Ishikawa (cell line): Measurements from ENCODE around the gene TMEM222.

ENCODE experiments used
- CEBPB ChIP-seq: IDR thresholded peaks from 2 replicates; pipeline ENCODE4 v1.6.1; 2012
- CREB1 ChIP-seq: IDR thresholded peaks from 2 replicates; pipeline ENCODE4 v1.6.1; 2012; ENCODE audit warnings: low read depth
- EGR1 ChIP-seq: IDR thresholded peaks from 2 replicates; pipeline ENCODE4 v1.6.1; 2012
- EP300 ChIP-seq: IDR thresholded peaks from 2 replicates; pipeline ENCODE4 v1.6.1; 2012; ENCODE audit warnings: borderline replicate concordance
- FOXM1 ChIP-seq: IDR thresholded peaks from 2 replicates; pipeline ENCODE4 v1.6.1; 2012; ENCODE audit warnings: low read depth, borderline replicate concordance
- NFIC ChIP-seq: IDR thresholded peaks from 2 replicates; pipeline ENCODE4 v1.6.1; 2012
- RAD21 ChIP-seq: IDR thresholded peaks from 2 replicates; pipeline ENCODE4 v1.6.1; 2012; ENCODE audit warnings: low read depth
- TAF1 ChIP-seq: IDR thresholded peaks from 2 replicates; pipeline ENCODE4 v1.6.1; 2012; ENCODE audit warnings: low read depth, mild to moderate bottlenecking
- TCF12 ChIP-seq: IDR thresholded peaks from 2 replicates; pipeline ENCODE4 v1.6.1; 2012; ENCODE audit warnings: low read depth
- TEAD4 ChIP-seq: IDR thresholded peaks from 2 replicates; pipeline ENCODE4 v1.6.1; 2012
- USF1 ChIP-seq: IDR thresholded peaks from 2 replicates; pipeline ENCODE4 v1.6.1; 2012
- YY1 ChIP-seq: IDR thresholded peaks from 2 replicates; pipeline ENCODE4 v1.6.1; 2012; ENCODE audit warnings: low read depth
- ZBTB7A ChIP-seq: IDR thresholded peaks from 2 replicates; pipeline ENCODE4 v1.6.1; 2012; ENCODE audit warnings: low read depth
- TF ChIP-seq, protein P1 (sequence below): IDR thresholded peaks from 2 replicates; pipeline ENCODE4 v1.6.1; 2012; ENCODE audit warnings: low read depth, mild to moderate bottlenecking
- TF ChIP-seq, protein P2 (sequence below): IDR thresholded peaks from 2 replicates; pipeline ENCODE4 v1.6.1; 2012

TMEM222 gene

DNA sequence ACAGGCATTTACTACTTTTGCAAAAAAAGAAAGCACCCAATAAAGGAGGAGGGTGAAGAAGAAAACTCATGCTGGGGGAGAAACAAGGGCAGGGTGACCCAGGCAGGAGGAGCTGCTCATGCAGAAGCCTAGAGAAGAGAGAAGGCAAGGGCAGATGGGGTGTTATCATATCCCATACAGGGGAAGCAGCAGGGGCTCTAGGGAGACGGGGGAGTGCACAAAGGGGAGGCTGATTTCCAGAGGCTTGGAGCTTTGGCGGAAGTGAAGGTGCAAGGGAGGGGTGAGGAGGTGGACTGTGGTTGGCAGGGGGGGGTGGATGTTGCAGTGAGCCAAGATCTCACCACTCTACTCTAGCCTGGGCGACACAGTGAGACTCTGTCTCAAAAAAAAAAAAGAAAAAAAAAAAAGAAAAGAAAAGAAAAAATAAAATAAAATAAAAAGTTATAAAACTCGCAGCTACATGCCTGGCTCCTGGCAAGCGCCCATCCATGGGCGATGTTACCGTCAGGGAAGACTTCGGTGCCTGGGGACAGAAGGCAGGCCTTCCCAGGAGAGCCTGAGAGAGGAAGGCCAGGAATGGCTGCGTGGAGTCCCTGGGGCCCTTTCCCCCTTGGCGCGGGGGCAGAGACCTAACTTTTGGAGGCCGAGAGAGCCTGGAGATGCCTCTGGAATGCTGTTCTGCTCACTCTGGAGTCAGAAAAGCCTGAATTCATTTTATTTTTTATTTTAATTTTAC, 56.0 kb downstream of the TMEM222 start:
- TF ChIP-seq, protein P1, sequence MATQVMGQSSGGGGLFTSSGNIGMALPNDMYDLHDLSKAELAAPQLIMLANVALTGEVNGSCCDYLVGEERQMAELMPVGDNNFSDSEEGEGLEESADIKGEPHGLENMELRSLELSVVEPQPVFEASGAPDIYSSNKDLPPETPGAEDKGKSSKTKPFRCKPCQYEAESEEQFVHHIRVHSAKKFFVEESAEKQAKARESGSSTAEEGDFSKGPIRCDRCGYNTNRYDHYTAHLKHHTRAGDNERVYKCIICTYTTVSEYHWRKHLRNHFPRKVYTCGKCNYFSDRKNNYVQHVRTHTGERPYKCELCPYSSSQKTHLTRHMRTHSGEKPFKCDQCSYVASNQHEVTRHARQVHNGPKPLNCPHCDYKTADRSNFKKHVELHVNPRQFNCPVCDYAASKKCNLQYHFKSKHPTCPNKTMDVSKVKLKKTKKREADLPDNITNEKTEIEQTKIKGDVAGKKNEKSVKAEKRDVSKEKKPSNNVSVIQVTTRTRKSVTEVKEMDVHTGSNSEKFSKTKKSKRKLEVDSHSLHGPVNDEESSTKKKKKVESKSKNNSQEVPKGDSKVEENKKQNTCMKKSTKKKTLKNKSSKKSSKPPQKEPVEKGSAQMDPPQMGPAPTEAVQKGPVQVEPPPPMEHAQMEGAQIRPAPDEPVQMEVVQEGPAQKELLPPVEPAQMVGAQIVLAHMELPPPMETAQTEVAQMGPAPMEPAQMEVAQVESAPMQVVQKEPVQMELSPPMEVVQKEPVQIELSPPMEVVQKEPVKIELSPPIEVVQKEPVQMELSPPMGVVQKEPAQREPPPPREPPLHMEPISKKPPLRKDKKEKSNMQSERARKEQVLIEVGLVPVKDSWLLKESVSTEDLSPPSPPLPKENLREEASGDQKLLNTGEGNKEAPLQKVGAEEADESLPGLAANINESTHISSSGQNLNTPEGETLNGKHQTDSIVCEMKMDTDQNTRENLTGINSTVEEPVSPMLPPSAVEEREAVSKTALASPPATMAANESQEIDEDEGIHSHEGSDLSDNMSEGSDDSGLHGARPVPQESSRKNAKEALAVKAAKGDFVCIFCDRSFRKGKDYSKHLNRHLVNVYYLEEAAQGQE = no peak
- TF ChIP-seq ZBTB7A (no peak), TCF12 (no peak), TEAD4 (no peak), CREB1 (no peak), RAD21 (no peak), EP300 (no peak), YY1 (no peak), FOXM1 (no peak), TAF1 (no peak), USF1 (no peak), EGR1 (no peak)
- TF ChIP-seq, protein P2, sequence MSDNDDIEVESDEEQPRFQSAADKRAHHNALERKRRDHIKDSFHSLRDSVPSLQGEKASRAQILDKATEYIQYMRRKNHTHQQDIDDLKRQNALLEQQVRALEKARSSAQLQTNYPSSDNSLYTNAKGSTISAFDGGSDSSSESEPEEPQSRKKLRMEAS = no peak

GRCh38 chr1:27379564-27380122, 57.7 kb downstream of the TMEM222 start:
- no peak for TF ChIP-seq ZBTB7A
- no peak for TF ChIP-seq CREB1
- TF ChIP-seq EP300 = no peak
- TF ChIP-seq, protein P2 = no peak
- TF ChIP-seq YY1 = no peak
- TF ChIP-seq CEBPB = no peak
- no peak for TF ChIP-seq RAD21
- no peak for TF ChIP-seq TCF12
- TF ChIP-seq FOXM1 = no peak
- TF ChIP-seq, protein P1 = no peak
- no peak for TF ChIP-seq NFIC
- no peak for TF ChIP-seq EGR1
- no peak for TF ChIP-seq TEAD4
- TF ChIP-seq USF1 = no peak
- no peak for TF ChIP-seq TAF1

DNA sequence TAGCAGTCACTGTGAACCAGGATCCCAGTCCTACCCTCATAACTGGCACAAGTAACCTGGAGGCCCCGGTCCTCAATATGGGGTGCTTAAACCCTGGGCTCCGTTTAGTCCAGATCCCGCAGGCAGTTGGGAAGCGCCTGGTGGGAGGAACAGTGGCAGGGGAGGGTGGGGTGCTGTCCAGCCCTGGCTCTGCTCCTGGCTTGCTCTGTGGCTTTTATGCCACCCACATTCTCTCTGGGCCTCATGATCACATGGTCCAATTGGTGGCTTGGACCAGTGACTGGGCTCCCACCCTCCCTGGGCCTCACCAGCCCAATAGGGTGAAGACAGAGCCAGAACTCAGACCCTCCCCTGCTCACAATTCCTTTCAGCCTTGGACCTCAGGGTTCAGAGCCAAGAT, 58.3 kb downstream of the TMEM222 start:
- TF ChIP-seq TEAD4 = no peak
- TF ChIP-seq, protein P1 = peak; percentile 37; the same call in 1 of the 2 replicates
- TF ChIP-seq TCF12 = no peak
- TF ChIP-seq CEBPB = no peak
- TF ChIP-seq CREB1 = no peak
- TF ChIP-seq NFIC = no peak
- TF ChIP-seq EGR1 = no peak
